ENCODE data around the gene SHE.

The SHE gene

GRCh38 chr1:154446789-154447188 is 55.4 kb downstream of the SHE start:
- no peak for DNase-seq (ENCODE audit: low spot score)

- DNase-seq (ENCODE audit: low spot score): peak; percentile 93
Observed at GRCh38 chr1:154446292-154446691, 55.9 kb downstream of the SHE start.

- DNase-seq (ENCODE audit: low spot score): peak; percentile 88
Observed at GRCh38 chr1:154445040-154445472, 57.2 kb downstream of the SHE start.

GRCh38 chr1:154443274-154444013 is 58.8 kb downstream of the SHE start:
- DNase-seq (ENCODE audit: low spot score): no peak

- DNase-seq (ENCODE audit: low spot score): no peak
Observed at GRCh38 chr1:154442006-154442740, 60.0 kb downstream of the SHE start.

- DNase-seq (ENCODE audit: low spot score): no peak
Observed at GRCh38 chr1:154441241-154441888, 60.8 kb downstream of the SHE start.

- no peak for DNase-seq (ENCODE audit: low spot score)
Observed at GRCh38 chr1:154440036-154440804, 62.0 kb downstream of the SHE start.

GRCh38 chr1:154436433-154436832 is 65.8 kb downstream of the SHE start:
- no peak for DNase-seq (ENCODE audit: low spot score)

- DNase-seq (ENCODE audit: low spot score): no peak
Observed at GRCh38 chr1:154435599-154436200, 66.5 kb downstream of the SHE start.

GRCh38 chr1:154434346-154435085 is 67.7 kb downstream of the SHE start:
- DNase-seq (ENCODE audit: low spot score): no peak

- no peak for DNase-seq (ENCODE audit: low spot score)
Observed at GRCh38 chr1:154433161-154433764, 68.9 kb downstream of the SHE start.

GRCh38 chr1:154431586-154432373 is 70.4 kb downstream of the SHE start:
- DNase-seq (ENCODE audit: low spot score): peak; percentile 73

- no peak for DNase-seq (ENCODE audit: low spot score)
Observed at GRCh38 chr1:154430903-154431302, 71.3 kb downstream of the SHE start.

- DNase-seq (ENCODE audit: low spot score): no peak
Observed at GRCh38 chr1:154429841-154430611, 72.2 kb downstream of the SHE start.
